ENCODE measurements around the gene SIGLECL1. TPM values are rescaled to one million over a fixed set of nuclear protein-coding genes. Genes with fewer than 3 reads are reported as not detected.
"Not testable (repeated sequence)": the region's sequence is repeated elsewhere in the genome, so short reads cannot be mapped to it uniquely, and the experiment has no call there.

The SIGLECL1 gene
- total and polyA plus RNA-seq, 9 of the 15 experiments (the other 6 are each of a cell fraction or from before 2014, with no cell fraction given) = not detected

DNA sequence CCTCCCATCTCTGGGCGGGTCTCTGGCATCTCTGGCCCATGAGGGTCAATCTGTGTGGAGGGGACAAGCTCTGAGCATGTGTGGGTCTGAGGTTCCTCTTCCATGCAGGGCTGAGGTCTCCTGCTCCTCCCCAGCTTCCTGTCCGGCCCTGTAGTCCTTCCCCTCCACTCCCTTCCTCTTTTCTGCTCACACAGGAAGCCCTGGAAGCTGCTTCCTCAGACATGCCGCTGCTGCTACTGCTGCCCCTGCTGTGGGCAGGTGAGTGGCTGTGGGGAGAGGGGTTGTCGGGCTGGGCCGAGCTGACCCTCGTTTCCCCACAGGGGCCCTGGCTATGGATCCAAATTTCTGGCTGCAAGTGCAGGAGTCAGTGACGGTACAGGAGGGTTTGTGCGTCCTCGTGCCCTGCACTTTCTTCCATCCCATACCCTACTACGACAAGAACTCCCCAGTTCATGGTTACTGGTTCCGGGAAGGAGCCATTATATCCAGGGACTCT is 25.9 kb upstream of the SIGLECL1 start, which contains the start of gene CD33:
Gene CD33 (plus strand): TSS at position 183 of the 496 bp plus-strand sequence. CDS start 39 bp downstream, at position 222.
- H2AFZ ChIP-seq (ENCODE audit: low read depth, low read length) = peak within 1 kb of the TSS; percentile 90
- not testable (repeated sequence) for H4K20me1 ChIP-seq (replicated peaks; ENCODE audit: control insufficient read depth, insufficient read depth, low read length)
- TF ChIP-seq CBX1 (IDR thresholded peaks at IDR 0.05; ENCODE audit: low read depth) (0 out of 2 replicates have a peak, but pooled peaks have one; percentile 41), ZBTB11 (CRISPR knock-in tag; IDR thresholded peaks at IDR 0.05) (peak in 2 of 3 experiments; percentile 89 to 98; a peak in 4 of 6 replicates), ELF1 (tag; IDR thresholded peaks at IDR 0.05) (peak; percentile 63), TAF1 (IDR thresholded peaks at IDR 0.05; ENCODE audit: control insufficient read depth, extremely low read depth, insufficient read depth, low read length, severe bottlenecking) (peak; percentile 35), HCFC1 (IDR thresholded peaks at IDR 0.05; ENCODE audit: low read depth, low read length) (peak; percentile 66), PHF8 (IDR thresholded peaks at IDR 0.05; ENCODE audit: borderline replicate concordance, low read length) (peak; percentile 55; the same call in 1 of the 2 replicates), GABPA (tag; conservative IDR thresholded peaks at IDR 0.05; ENCODE audit: low read depth) (peak; percentile 95), C11orf30 (IDR thresholded peaks at IDR 0.05; ENCODE audit: low read depth) (peak; percentile 61), SUPT5H (IDR thresholded peaks at IDR 0.05) (peak; percentile 51; the same call in 1 of the 2 replicates), MTA3 (IDR thresholded peaks at IDR 0.05; ENCODE audit: borderline replicate concordance) (peak; percentile 25; the same call in 1 of the 2 replicates), ZEB2 (IDR thresholded peaks at IDR 0.05) (peak; percentile 59; the same call in 1 of the 2 replicates), MAZ (CRISPR knock-in tag; conservative IDR thresholded peaks at IDR 0.05 in 1 of 2, IDR thresholded peaks at IDR 0.05 in 1 of 2) (peak; percentile 34 to 81; a peak in 3 of 4 replicates), KDM4B (IDR thresholded peaks at IDR 0.05; ENCODE audit: borderline replicate concordance in 2 of 2, low read depth in 1 of 2) (peak in 1 of 2 experiments; percentile 73; a peak in 1 of 4 replicates)
- TF ChIP-seq, protein P1, sequence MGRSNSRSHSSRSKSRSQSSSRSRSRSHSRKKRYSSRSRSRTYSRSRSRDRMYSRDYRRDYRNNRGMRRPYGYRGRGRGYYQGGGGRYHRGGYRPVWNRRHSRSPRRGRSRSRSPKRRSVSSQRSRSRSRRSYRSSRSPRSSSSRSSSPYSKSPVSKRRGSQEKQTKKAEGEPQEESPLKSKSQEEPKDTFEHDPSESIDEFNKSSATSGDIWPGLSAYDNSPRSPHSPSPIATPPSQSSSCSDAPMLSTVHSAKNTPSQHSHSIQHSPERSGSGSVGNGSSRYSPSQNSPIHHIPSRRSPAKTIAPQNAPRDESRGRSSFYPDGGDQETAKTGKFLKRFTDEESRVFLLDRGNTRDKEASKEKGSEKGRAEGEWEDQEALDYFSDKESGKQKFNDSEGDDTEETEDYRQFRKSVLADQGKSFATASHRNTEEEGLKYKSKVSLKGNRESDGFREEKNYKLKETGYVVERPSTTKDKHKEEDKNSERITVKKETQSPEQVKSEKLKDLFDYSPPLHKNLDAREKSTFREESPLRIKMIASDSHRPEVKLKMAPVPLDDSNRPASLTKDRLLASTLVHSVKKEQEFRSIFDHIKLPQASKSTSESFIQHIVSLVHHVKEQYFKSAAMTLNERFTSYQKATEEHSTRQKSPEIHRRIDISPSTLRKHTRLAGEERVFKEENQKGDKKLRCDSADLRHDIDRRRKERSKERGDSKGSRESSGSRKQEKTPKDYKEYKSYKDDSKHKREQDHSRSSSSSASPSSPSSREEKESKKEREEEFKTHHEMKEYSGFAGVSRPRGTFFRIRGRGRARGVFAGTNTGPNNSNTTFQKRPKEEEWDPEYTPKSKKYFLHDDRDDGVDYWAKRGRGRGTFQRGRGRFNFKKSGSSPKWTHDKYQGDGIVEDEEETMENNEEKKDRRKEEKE (IDR thresholded peaks at IDR 0.05; ENCODE audit: borderline replicate concordance in 1 of 2, control insufficient read depth in 1 of 2, low read depth in 2 of 2, low read length in 1 of 2) = 0 out of 4 replicates have a peak, but pooled peaks of 1 of the 2 experiments have one; percentile 9

More for the DNA sequence above, 25.9 kb upstream of the SIGLECL1 start, which contains the start of gene CD33:
- H3K9me1 ChIP-seq (ENCODE audit: control insufficient read depth, insufficient read depth, low read length); H3K36me3 ChIP-seq (ENCODE audit: control insufficient read depth, insufficient read depth, low read length); H3K9me3 ChIP-seq (replicated peaks; ENCODE audit: control insufficient read depth, insufficient read depth, low read depth, low read length); CTCF ChIA-PET (ENCODE audit: low intra/inter-chr PET ratio); intact Hi-C loops (cut with micrococcal nuclease); BruUV-seq (replicated peaks); H3K27me3 ChIP-seq (ENCODE audit: control insufficient read depth in 2 of 2, insufficient read depth in 2 of 2, low read length in 2 of 2); H3K79me2 ChIP-seq (ENCODE audit: control insufficient read depth, insufficient read depth, low read length); in situ Hi-C loops (cut with MboI): not testable (repeated sequence)
- peak within 1 kb of the TSS; percentile 80 for H3K4me2 ChIP-seq (ENCODE audit: insufficient read depth, low read length)
- peak within 1 kb of the TSS; percentile 71 for H3K27ac ChIP-seq (ENCODE audit: extremely low read depth, low read depth, low read length)
- peak; percentile 97 for ATAC-seq
- peak within 1 kb of the TSS; percentile 46 to 87 for H3K9ac ChIP-seq (ENCODE audit: insufficient read depth in 1 of 2, low read depth in 2 of 2, low read length in 2 of 2)
- peak within 1 kb of the TSS; percentile 49 for H3K4me3 ChIP-seq
- peak; percentile 55 for FAIRE-seq
- H3K4me1 ChIP-seq (replicated peaks in 1 of 2; ENCODE audit: control insufficient read depth in 2 of 2, insufficient read depth in 2 of 2, low read length in 2 of 2) = peaks cover 18 to 19% of the 10 kb centered on the region in 2 experiments
- WGBS (ENCODE audit: insufficient coverage, low coverage, missing lambda C conversion rate) = 7% methylated on average over 9 of the region's 11 CpGs
- POLR2A ChIA-PET = interaction anchor here (1.0 to 1.8 kb wide), 2 partner anchors 10 to 13 kb away, joined by 3 to 4 read pairs; no protein-coding TSS in a partner anchor
- DNase-seq (ENCODE audit: extremely low read depth in 1 of 4, low spot score in 3 of 4) = peak in 2 of 4 experiments; percentile 17 to 76
